HEK293 (cell line): Measurements from ENCODE around the gene TMEM121B.
A peak's percentile ranks its signal among the peaks of the same experiment; 100 is the strongest.

Experiments used
- CTCF ChIA-PET: fragments of 350-600 bp; formaldehyde crosslinking; extraction: SDS; loops from one replicate; lab custom pipeline; 2021; ENCODE audit warnings: antibody characterized with exemption; lab: Yijun Ruan, JAX
- POLR2A ChIA-PET: fragments of 300-600 bp; formaldehyde crosslinking; extraction: SDS; loops from one replicate; lab custom pipeline; 2020; ENCODE audit warnings: antibody characterized with exemption, inconsistent platforms; lab: Yijun Ruan, JAX
- H3K27ac ChIP-seq: fragments of 200-500 bp; sonication (Bioruptor generic); 2 replicates; pipeline ENCODE4 v1.5.1; 2014; ENCODE audit warnings: low read depth, low read length, control low read depth, inconsistent platforms; ENCODE audit errors: extremely low read depth
- H3K36me3 ChIP-seq, 2 experiments: fragments of 200-500 bp in 1 of 2; sonication (Bioruptor generic) in 1 of 2; 1 replicate in 1 of 2; 2 replicates in 1 of 2; pipeline ENCODE4 v1.5.1; 2014 to 2017; ENCODE audit warnings: inconsistent platforms in 2 of 2, low read length in 2 of 2; ENCODE audit not compliant: control insufficient read depth in 2 of 2, insufficient read depth in 1 of 2
- H3K4me1 ChIP-seq: fragments of 200-500 bp; sonication (Bioruptor generic); 2 replicates; pipeline ENCODE4 v1.5.1; 2014; ENCODE audit warnings: mild to moderate bottlenecking, low read length, inconsistent platforms; ENCODE audit not compliant: control insufficient read depth, insufficient read depth
- H3K4me3 ChIP-seq: 2 replicates; pipeline ENCODE4 v1.5.1; 2011; ENCODE audit warnings: low read depth, mild to moderate bottlenecking, control low read depth, low read length, moderate library complexity
- H3K9me3 ChIP-seq: fragments of 200-500 bp; sonication (Bioruptor generic); 2 replicates; pipeline ENCODE4 v1.5.1; 2014; ENCODE audit warnings: low read depth, low read length, inconsistent platforms; ENCODE audit not compliant: control insufficient read depth, insufficient read depth
- FEZF1 ChIP-seq: fragments of 450-650 bp; formaldehyde crosslinking; IDR thresholded peaks from 2 replicates; pipeline ENCODE4 v1.5.1; 2016; ENCODE audit warnings: missing biosample characterization, missing genetic modification characterization
- INSM2 ChIP-seq: fragments of 450-650 bp; formaldehyde crosslinking; IDR thresholded peaks from 2 replicates; pipeline ENCODE4 v1.5.1; 2016; ENCODE audit warnings: missing biosample characterization, missing genetic modification characterization
- PRDM4 ChIP-seq: fragments of 450-650 bp; formaldehyde crosslinking; IDR thresholded peaks from 2 replicates; pipeline ENCODE4 v1.5.1; 2017; ENCODE audit warnings: missing biosample characterization, missing genetic modification characterization
- SP7 ChIP-seq: fragments of 450-650 bp; formaldehyde crosslinking; IDR thresholded peaks from 2 replicates; pipeline ENCODE4 v1.5.1; 2016; ENCODE audit warnings: missing biosample characterization, missing genetic modification characterization
- ZBTB20 ChIP-seq: fragments of 450-650 bp; formaldehyde crosslinking; IDR thresholded peaks from 2 replicates; pipeline ENCODE4 v1.5.1; 2016; ENCODE audit warnings: missing biosample characterization, missing genetic modification characterization
- ZIC2 ChIP-seq: fragments of 450-650 bp; formaldehyde crosslinking; IDR thresholded peaks from 2 replicates; pipeline ENCODE4 v1.5.1; 2016; ENCODE audit warnings: missing biosample characterization, missing genetic modification characterization
- ZNF223 ChIP-seq: fragments of 450-650 bp; formaldehyde crosslinking; IDR thresholded peaks from 2 replicates; pipeline ENCODE4 v1.5.1; 2016; ENCODE audit warnings: missing biosample characterization, missing genetic modification characterization
- ZNF629 ChIP-seq: fragments of 450-650 bp; formaldehyde crosslinking; IDR thresholded peaks from 2 replicates; pipeline ENCODE4 v1.5.1; 2017; ENCODE audit warnings: missing biosample characterization, missing genetic modification characterization
- ZNF776 ChIP-seq: fragments of 450-650 bp; formaldehyde crosslinking; IDR thresholded peaks from 2 replicates; pipeline ENCODE4 v1.5.0; 2017; ENCODE audit warnings: missing biosample characterization, missing genetic modification characterization, borderline replicate concordance
- ZNF777 ChIP-seq: fragments of 450-650 bp; formaldehyde crosslinking; IDR thresholded peaks from 2 replicates; pipeline ENCODE4 v1.5.1; 2017; ENCODE audit warnings: missing biosample characterization, missing genetic modification characterization, borderline replicate concordance
- ZXDB ChIP-seq: fragments of 450-650 bp; formaldehyde crosslinking; IDR thresholded peaks from 2 replicates; pipeline ENCODE4 v1.5.1; 2016; ENCODE audit warnings: missing biosample characterization, missing genetic modification characterization
- TF ChIP-seq, protein P1 (sequence below): fragments of 450-650 bp; formaldehyde crosslinking; conservative IDR thresholded peaks from 2 replicates; pipeline ENCODE4 v1.5.1; 2016; ENCODE audit warnings: low read depth, missing biosample characterization, missing genetic modification characterization
- TF ChIP-seq, protein P2 (sequence below): fragments of 450-650 bp; formaldehyde crosslinking; IDR thresholded peaks from 2 replicates; pipeline ENCODE4 v1.5.1; 2016; ENCODE audit warnings: missing biosample characterization, missing genetic modification characterization
- TF ChIP-seq, protein P3 (sequence below): fragments of 450-650 bp; formaldehyde crosslinking; IDR thresholded peaks from 2 replicates; pipeline ENCODE4 v1.5.1; 2016; ENCODE audit warnings: missing biosample characterization, missing genetic modification characterization
- TF ChIP-seq, protein P4 (sequence below): fragments of 450-650 bp; formaldehyde crosslinking; optimal IDR thresholded peaks from 2 replicates; pipeline ENCODE3; 2016; ENCODE audit warnings: missing biosample characterization, mild to moderate bottlenecking, missing genetic modification characterization

Gene TMEM121B

GRCh38 chr22:17085277-17086181, 35.6 kb downstream of the TMEM121B start (continued):
- peak; percentile 87; the same call in 1 of the 2 replicates for TF ChIP-seq ZNF777 (tag by site-specific recombination)

- no peaks in the 10 kb centered on the region; the same call in 1 of the 2 replicates for H3K4me1 ChIP-seq
- peak within 1 kb of the TSS; percentile 65 for H3K4me3 ChIP-seq
- no peaks in the 10 kb centered on the region for H3K9me3 ChIP-seq
- ChIA-PET POLR2A (interaction anchor here (0.5 kb wide), 1 partner anchor 14 kb away, joined by 4 read pairs; no protein-coding TSS in a partner anchor), CTCF (interaction anchor here (0.6 to 0.7 kb wide), 2 partner anchors 41 to 78 kb away, joined by 3 to 5 read pairs; no protein-coding TSS in a partner anchor)
- peak within 1 kb of the TSS; percentile 53; the same call in 1 of the 2 replicates for H3K27ac ChIP-seq
- H3K36me3 ChIP-seq: no peaks in the 10 kb centered on the region
- TF ChIP-seq ZIC2 (peak; percentile 84), ZNF629 (tag by site-specific recombination) (no peak), PRDM4 (tag by site-specific recombination) (no peak), ZNF776 (no peak), FEZF1 (tag by site-specific recombination) (no peak), ZNF223 (tag by site-specific recombination) (no peak), ZBTB20 (tag by site-specific recombination) (peak; percentile 96), INSM2 (tag by site-specific recombination) (peak; percentile 50; the same call in 1 of the 2 replicates), ZXDB (tag by site-specific recombination) (peak; percentile 75), SP7 (tag by site-specific recombination) (peak; percentile 75)
- TF ChIP-seq, protein P1, sequence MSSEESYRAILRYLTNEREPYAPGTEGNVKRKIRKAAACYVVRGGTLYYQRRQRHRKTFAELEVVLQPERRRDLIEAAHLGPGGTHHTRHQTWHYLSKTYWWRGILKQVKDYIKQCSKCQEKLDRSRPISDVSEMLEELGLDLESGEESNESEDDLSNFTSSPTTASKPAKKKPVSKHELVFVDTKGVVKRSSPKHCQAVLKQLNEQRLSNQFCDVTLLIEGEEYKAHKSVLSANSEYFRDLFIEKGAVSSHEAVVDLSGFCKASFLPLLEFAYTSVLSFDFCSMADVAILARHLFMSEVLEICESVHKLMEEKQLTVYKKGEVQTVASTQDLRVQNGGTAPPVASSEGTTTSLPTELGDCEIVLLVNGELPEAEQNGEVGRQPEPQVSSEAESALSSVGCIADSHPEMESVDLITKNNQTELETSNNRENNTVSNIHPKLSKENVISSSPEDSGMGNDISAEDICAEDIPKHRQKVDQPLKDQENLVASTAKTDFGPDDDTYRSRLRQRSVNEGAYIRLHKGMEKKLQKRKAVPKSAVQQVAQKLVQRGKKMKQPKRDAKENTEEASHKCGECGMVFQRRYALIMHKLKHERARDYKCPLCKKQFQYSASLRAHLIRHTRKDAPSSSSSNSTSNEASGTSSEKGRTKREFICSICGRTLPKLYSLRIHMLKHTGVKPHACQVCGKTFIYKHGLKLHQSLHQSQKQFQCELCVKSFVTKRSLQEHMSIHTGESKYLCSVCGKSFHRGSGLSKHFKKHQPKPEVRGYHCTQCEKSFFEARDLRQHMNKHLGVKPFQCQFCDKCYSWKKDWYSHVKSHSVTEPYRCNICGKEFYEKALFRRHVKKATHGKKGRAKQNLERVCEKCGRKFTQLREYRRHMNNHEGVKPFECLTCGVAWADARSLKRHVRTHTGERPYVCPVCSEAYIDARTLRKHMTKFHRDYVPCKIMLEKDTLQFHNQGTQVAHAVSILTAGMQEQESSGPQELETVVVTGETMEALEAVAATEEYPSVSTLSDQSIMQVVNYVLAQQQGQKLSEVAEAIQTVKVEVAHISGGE: peak; percentile 94
- TF ChIP-seq, protein P2, sequence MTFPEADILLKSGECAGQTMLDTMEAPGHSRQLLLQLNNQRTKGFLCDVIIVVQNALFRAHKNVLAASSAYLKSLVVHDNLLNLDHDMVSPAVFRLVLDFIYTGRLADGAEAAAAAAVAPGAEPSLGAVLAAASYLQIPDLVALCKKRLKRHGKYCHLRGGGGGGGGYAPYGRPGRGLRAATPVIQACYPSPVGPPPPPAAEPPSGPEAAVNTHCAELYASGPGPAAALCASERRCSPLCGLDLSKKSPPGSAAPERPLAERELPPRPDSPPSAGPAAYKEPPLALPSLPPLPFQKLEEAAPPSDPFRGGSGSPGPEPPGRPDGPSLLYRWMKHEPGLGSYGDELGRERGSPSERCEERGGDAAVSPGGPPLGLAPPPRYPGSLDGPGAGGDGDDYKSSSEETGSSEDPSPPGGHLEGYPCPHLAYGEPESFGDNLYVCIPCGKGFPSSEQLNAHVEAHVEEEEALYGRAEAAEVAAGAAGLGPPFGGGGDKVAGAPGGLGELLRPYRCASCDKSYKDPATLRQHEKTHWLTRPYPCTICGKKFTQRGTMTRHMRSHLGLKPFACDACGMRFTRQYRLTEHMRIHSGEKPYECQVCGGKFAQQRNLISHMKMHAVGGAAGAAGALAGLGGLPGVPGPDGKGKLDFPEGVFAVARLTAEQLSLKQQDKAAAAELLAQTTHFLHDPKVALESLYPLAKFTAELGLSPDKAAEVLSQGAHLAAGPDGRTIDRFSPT: 0 out of 2 replicates have a peak, but pooled peaks have one; percentile 21
- TF ChIP-seq, protein P3, sequence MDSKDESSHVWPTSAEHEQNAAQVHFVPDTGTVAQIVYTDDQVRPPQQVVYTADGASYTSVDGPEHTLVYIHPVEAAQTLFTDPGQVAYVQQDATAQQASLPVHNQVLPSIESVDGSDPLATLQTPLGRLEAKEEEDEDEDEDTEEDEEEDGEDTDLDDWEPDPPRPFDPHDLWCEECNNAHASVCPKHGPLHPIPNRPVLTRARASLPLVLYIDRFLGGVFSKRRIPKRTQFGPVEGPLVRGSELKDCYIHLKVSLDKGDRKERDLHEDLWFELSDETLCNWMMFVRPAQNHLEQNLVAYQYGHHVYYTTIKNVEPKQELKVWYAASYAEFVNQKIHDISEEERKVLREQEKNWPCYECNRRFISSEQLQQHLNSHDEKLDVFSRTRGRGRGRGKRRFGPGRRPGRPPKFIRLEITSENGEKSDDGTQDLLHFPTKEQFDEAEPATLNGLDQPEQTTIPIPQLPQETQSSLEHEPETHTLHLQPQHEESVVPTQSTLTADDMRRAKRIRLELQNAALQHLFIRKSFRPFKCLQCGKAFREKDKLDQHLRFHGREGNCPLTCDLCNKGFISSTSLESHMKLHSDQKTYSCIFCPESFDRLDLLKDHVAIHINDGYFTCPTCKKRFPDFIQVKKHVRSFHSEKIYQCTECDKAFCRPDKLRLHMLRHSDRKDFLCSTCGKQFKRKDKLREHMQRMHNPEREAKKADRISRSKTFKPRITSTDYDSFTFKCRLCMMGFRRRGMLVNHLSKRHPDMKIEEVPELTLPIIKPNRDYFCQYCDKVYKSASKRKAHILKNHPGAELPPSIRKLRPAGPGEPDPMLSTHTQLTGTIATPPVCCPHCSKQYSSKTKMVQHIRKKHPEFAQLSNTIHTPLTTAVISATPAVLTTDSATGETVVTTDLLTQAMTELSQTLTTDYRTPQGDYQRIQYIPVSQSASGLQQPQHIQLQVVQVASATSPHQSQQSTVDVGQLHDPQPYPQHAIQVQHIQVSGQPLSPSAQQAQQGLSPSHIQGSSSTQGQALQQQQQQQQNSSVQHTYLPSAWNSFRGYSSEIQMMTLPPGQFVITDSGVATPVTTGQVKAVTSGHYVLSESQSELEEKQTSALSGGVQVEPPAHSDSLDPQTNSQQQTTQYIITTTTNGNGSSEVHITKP (tag by site-specific recombination): peak; percentile 73
- TF ChIP-seq, protein P4, sequence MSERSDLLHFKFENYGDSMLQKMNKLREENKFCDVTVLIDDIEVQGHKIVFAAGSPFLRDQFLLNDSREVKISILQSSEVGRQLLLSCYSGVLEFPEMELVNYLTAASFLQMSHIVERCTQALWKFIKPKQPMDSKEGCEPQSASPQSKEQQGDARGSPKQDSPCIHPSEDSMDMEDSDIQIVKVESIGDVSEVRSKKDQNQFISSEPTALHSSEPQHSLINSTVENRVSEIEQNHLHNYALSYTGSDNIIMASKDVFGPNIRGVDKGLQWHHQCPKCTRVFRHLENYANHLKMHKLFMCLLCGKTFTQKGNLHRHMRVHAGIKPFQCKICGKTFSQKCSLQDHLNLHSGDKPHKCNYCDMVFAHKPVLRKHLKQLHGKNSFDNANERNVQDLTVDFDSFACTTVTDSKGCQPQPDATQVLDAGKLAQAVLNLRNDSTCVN: peak; percentile 93
Measured at GRCh38 chr22:17084554-17085276, 36.4 kb downstream of the TMEM121B start, which contains the start of gene IL17RA. Gene IL17RA (plus strand): TSS chr22:17085000. CDS start chr22:17085092, 92 bp downstream.
